SK-N-DZ (cell line): ENCODE measurements around the gene MTG1.
"Not testable (repeated sequence)": the region's sequence is repeated elsewhere in the genome, so short reads cannot be mapped to it uniquely, and the experiment has no call there.

Source experiments
- DNase-seq: peaks from one replicate; pipeline ENCODE4 v3.0.0-alpha.2; 2015; ENCODE audit warnings: low spot score

Gene MTG1

DNA sequence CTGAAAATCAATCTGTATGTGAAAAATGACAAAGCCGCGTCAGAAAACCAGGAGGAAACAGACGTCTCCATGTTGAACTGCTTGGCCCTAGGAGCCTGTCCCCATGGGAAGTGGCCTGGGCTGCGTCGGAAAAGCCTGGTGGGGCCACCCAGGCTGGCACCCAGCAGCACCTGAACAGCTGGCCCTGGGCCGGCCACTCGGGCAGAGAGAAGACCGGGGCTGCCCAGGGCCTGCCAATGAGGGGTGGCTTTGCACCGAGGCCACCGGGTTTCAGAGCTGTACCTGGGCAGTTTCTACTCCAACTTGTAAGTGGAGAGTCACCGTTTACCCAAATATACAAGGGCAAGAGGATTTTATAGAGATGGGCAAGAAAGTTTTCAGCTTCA, 35.0 kb upstream of the MTG1 start:
- DNase-seq: no peak

- peak; percentile 71 for DNase-seq
These were observed 34.4 kb upstream of the MTG1 start for GRCh38 chr10:133359554-133359971.

- DNase-seq: peak; percentile 64
These were observed 33.9 kb upstream of the MTG1 start for GRCh38 chr10:133359972-133360610.

GRCh38 chr10:133361227-133361626, 32.7 kb upstream of the MTG1 start:
- no peak for DNase-seq

GRCh38 chr10:133361773-133362441, 32.0 kb upstream of the MTG1 start:
- no peak for DNase-seq

- no peak for DNase-seq
These were observed 31.1 kb upstream of the MTG1 start for GRCh38 chr10:133362846-133363245.

- DNase-seq: no peak
These were observed 29.1 kb upstream of the MTG1 start for GRCh38 chr10:133364645-133365431.

GRCh38 chr10:133365461-133366129, 28.4 kb upstream of the MTG1 start:
- no peak for DNase-seq

DNA sequence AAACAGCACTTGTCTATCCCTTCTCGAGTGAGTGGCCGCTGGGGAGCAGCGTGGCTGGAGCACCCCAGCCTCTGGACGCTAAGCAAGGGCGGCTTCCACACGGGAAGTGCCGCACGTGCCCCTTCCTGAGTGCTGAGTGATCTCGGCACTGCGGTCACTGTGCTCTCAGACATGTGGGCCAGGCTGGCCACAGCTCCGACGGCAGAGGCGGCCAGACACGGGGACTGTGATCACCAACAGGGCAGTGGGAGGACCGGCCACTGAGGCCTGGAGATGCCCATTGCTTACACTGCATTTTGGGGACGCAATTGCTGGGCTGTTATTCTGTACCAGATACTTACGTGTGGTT, 27.9 kb upstream of the MTG1 start:
- DNase-seq: no peak

GRCh38 chr10:133366751-133367150, 27.2 kb upstream of the MTG1 start:
- no peak for DNase-seq

DNA sequence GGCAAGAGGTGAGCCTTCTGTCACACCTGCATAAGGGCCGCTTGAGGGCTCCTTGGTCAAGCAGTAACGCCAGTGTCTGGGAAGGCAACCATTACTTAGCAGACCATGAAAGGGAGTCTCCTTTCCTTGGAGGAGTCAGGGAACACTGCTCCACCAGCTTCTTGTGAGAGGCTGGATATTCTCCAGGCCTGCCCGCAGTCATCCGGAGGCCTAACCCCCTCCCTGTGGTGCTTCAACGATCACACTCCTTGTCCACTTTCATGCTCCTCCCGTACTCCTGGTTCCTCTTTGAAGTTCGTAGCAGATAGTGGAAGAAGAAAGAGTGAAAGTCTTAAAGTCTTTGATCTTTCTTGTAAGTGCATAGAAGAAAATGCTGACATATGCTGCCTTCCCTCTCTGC, 26.5 kb upstream of the MTG1 start:
- DNase-seq: not testable (repeated sequence)

DNA sequence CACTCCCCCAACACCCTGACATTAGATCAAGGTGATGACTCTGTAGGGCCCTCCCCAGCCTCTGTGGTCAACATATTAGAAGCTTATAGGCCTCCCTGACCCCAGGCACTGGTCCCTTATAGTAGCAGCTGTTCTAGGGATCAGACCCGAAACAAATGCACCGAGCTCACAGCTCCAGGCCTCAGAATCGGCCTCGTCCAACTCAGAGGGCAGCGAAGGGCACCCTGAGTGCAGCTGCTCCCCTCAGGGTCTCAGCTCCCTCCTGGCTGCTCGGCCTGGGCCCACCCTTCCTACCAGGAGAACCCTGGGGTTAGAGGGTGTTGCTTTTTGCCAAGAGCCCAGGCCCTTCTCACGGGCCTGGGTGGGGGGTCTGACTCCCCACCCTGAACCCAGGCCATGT, 25.8 kb upstream of the MTG1 start:
- no peak for DNase-seq

DNA sequence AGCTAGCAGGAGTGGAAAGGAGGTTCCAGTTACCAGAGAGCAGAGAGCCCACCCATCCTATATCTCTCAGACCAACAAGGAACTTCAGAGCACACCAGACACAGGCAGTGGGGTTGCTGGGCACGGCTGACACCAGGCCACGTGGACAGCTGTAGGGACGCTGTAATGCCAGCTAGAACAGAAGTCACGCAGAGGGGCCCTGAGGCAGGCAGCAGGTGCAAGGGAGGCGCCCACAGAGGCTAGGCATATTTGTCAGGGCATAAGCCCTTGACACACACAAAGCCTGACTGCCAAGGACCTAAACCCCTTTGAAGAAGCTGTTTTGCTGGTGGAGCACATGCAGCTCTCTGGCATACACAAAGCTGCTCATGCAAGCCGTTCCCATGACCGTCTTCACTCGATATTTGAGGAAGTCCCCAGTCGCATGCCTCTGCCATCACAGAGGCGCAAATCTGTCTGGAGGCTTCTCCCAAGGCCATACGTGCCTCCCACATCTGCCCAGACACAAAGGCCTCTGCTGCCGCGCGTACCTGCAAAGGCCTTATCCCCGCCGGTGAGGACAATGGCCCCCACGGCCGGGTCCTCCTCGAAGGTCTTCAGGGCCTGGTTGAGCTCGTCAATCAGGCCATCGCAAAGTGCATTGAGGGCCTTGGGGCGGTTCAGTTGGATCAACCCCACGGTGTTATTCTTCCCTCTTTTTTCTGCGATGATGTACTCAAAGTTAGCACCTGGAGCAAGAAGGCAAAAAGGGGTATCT, 23.7 kb upstream of the MTG1 start:
- DNase-seq: no peak

GRCh38 chr10:133372507-133372906, 21.4 kb upstream of the MTG1 start:
- no peak for DNase-seq

DNA sequence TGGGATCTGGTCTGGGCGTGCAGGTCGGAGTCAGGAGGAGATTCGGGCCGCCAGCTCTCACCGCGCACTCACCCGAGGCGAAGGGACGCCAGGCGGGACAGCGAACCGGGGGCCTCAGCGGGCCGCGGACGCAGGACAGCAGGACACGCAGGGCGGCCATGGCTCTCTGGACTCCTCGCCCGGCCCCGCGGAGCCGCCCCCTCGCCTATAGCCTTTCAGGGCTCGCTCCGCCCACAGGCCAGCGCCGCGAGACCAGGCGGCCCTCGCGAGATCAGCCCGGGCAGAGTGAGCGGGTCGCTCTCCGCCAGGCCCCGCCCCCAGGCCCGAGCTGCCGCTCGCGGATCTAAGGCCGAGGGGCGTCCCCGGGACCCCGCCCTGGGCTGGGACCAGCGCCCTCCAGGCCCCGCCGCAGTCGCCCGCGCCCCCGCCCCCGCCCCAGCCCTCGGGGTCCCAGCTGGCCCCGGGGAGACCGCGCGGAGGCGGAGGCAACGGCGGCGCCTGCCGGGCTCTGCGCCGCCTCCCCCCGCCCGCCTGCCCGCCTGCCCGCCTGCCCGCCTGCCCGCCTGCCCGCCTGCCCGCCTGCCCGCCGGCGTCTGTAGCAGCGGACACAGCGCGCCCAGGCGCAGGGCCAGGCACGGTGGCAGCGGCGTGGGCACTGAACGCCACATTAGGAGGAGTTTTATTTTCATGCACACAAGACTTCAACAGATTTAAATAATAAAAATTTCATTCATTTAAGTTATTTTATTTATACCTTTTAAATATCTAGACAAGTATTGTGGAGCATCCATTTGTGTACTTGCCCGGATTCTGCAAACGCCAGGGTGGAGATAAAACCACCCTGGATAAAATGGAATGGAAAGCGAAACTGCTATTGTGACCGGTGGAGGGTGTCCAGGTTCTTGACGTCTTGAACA, 20.5 kb upstream of the MTG1 start, which contains the start of gene ECHS1:
TSS of gene ECHS1 (minus strand) at position 181 of the 917 bp plus-strand sequence. CDS start at position 160, 21 bp downstream.
- peak; percentile 90 for DNase-seq

DNA sequence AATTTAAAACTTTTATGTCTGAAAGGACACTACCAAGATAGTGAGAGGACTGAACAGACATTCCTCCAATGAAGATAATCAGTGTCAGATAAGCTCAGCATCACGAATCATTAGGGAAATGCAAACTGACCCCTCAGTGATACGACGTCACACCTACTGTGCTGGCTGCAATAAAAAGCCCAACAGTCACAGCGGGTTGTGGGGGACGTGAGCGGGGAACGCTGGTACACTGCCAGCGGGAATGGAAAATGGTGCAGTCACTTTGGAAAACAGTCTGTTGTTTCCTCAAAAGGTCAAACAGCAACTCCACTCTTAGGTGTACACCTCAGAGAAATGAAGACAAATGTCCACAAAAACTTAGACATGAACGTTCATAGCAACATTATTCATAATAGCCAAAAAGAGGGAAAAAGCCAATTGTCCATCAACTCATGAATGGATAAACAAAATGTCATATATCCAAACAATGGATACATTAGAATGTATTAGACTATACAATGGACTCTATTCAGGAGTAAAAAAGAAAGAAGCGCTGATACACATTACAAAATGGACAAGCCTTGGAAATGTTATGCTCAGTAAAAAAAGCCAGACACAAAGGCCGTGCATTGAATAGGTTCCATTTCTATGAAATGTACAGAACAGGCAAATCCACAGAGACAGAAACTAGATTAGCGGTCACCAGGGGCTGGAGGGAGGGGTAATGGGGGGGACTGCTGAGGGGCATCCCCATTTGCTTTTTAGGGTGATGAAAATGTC, 18.4 kb upstream of the MTG1 start:
- no peak for DNase-seq

DNA sequence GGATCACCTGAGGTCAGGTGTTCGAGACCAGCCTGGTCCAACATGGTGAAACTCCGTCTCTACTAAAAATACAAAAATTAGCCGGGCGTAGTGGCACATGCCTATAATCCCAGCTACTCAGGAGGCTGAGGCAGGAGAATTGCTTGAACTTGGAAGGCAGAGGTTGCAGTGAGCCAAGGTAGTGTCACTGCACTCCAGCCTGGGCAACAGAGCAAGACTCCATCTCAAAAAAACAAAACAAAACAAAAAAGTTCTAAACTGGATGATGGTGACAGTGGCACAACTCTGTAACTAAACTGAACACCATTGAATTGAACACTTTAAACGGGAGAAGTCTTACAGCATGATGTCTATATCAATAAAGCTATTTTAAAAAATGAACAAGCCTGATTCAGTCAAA, 17.8 kb upstream of the MTG1 start:
- not testable (repeated sequence) for DNase-seq

DNA sequence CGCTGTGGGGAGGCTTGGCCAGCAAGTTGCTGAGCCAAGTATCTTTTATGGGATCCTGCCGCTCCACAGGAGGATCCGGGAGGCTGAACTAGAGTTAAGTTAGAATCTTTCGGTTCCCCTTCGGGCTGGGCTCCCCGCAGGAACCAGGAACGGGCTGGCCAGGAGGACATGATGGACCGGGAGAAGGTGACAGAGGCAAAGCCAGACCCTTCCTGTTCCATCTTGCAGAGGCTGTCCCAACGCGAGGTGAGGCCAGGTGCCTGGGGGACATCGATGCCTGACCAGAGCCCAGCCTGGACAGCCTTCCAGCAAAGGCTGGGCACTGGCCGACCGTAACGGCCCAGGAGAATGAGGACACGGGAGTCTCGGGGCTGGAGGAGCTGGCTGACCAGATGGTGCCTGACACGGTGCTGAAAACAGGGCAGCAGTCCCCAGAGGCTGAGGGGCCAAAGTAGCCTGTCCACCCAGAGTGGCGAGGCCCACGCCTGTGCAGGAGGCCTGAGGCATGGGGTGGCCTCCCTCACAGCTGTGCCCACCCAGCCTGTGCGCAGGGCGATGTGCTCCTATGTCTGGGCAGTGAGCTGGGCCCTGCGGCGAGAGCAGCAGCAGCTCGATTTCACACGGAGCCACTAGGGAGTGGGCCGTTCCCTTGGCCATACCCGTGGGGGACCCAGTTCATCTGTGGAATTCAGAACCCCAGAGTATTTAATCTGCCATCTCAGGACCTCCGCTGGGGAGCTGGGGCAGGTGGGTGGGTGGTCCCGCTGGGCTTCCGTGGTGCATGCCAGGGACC, 16.7 kb upstream of the MTG1 start:
- no peak for DNase-seq

DNA sequence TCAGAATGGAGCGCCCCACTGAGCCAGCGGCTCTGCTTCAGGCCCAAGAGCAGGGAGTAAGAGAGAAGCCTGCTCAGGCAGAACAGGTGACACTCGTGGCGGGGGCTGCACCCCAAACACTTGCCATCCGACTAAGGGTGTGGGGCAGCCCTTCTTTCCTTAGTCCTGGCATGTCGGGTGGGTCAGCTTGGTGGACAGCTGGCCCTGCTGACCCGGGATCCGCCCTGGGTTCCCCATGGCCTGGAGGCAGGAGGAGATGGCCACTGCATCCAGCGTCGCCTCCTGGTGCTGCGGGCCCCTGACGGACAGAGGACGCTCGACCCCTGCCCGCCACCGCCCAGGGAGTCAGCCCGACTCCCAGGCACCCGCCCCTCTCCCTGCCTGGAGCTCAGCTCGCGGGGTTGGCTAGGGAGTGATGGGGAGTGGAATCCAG, 16.1 kb upstream of the MTG1 start:
- no peak for DNase-seq
